Endodermal cell (in vitro differentiated cells): ENCODE results near the gene DSN1. TPM values are rescaled to one million over a fixed set of nuclear protein-coding genes. Genes with fewer than 3 reads are reported as not detected.

Source experiments
- DNase-seq: peaks from one replicate; pipeline ENCODE4 v3.0.0-alpha.2; 2017
- H3K27ac ChIP-seq: 2 replicates; pipeline ENCODE4 v1.5.1; 2013; ENCODE audit warnings: mild to moderate bottlenecking, low read depth, low read length, moderate library complexity
- H3K27me3 ChIP-seq: 2 replicates; pipeline ENCODE4 v1.6.1; 2013; ENCODE audit warnings: mild to moderate bottlenecking, low read length, moderate library complexity; ENCODE audit not compliant: insufficient read depth, control insufficient read depth, poor library complexity, severe bottlenecking
- H3K36me3 ChIP-seq: 2 replicates; pipeline ENCODE4 v1.7.0; 2013; ENCODE audit warnings: mild to moderate bottlenecking, low read length, moderate library complexity; ENCODE audit not compliant: control insufficient read depth, insufficient read depth
- H3K4me1 ChIP-seq: one replicate; pipeline ENCODE4 v1.7.0; 2013; ENCODE audit warnings: low read length; ENCODE audit not compliant: control insufficient read depth, insufficient read depth
- H3K4me3 ChIP-seq: 2 replicates; pipeline ENCODE4 v1.5.1; 2013; ENCODE audit warnings: mild to moderate bottlenecking, low read length, moderate library complexity
- H3K9ac ChIP-seq: 2 replicates; pipeline ENCODE4 v1.6.1; 2013; ENCODE audit warnings: mild to moderate bottlenecking, low read length, moderate library complexity; ENCODE audit not compliant: poor library complexity, severe bottlenecking; ENCODE audit errors: extremely low read depth
- H3K9me3 ChIP-seq: 2 replicates; pipeline ENCODE4 v1.6.1; 2013; ENCODE audit warnings: mild to moderate bottlenecking, low read length, moderate library complexity; ENCODE audit not compliant: control insufficient read depth
- H3K27ac Mint-ChIP-seq: 2 replicates; pipeline ENCODE4 v1.8.0; 2020; ENCODE audit warnings: mixed read lengths
- H3K27me3 Mint-ChIP-seq: 2 replicates; pipeline ENCODE4 v1.8.0; 2021; ENCODE audit warnings: mild to moderate bottlenecking, mixed read lengths; ENCODE audit not compliant: insufficient read depth
- H3K36me3 Mint-ChIP-seq: 2 replicates; pipeline ENCODE4 v1.8.0; 2020; ENCODE audit warnings: low read depth, mixed read lengths
- H3K4me1 Mint-ChIP-seq: 2 replicates; pipeline ENCODE4 v1.8.0; 2020; ENCODE audit warnings: mixed read lengths
- H3K4me3 Mint-ChIP-seq: 2 replicates; pipeline ENCODE4 v1.8.0; 2020; ENCODE audit warnings: mild to moderate bottlenecking, moderate library complexity, mixed read lengths
- H3K9me3 Mint-ChIP-seq: 2 replicates; pipeline ENCODE4 v1.8.0; 2020; ENCODE audit warnings: mild to moderate bottlenecking, mixed read lengths
- WGBS, 2 experiments: methylation state at CpG; one replicate each; pipeline versions ENCODE4 v1.1.5 to v1.1.7; 2013; ENCODE audit warnings: missing lambda C conversion rate in 2 of 2, mixed read lengths in 1 of 2; ENCODE audit not compliant: insufficient coverage in 1 of 2, insufficient read length in 1 of 2; 5-methylcytosine and 5-hydroxymethylcytosine counted together
- total RNA-seq, 2 donors: library from RNA; stranded (reverse); fragmentation: NEBNext Ultra II Directional in 1 of 2; extraction: Animal tissue kit (Norgen Biotek cat#: 25700) in 1 of 2; gene quantifications; 2 replicates in 1 of 2; 3 replicates in 1 of 2; pipeline ENCODE4 v1.2.1, GENCODE V29; 2021
- TF ChIP-seq, protein P1 (sequence below): fragments of 200-600 bp; sonication (generic); conservative IDR thresholded peaks from 2 replicates; pipeline ENCODE4 v1.5.0; 2021; ENCODE audit warnings: antibody characterized with exemption, mild to moderate bottlenecking

The DSN1 gene
- total RNA-seq, 2 donors from 2014 or later, result 21.4 to 32.4 TPM

DNA sequence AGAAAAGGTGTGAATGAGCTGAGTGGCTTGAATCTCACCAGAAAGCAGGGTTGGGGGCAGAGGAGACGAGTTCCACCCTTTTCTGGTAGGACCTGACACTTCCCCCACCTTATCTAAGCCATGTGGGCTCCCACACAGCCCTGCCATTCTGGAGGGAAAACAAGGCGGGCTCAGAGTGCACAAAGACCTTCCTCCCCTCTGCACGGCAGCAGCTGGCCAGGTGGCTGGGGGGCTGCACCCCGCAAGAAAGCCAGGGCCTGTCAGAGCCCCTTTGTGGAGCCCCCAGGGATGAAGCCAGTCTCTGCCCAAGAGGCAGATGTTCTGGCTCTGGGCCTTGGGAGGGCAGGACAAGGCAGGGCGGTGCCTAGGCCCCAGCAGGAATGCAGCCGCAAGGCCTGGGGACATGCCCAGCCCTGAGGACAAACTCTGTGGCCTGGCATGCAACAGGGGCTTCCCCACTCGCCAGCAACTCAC is 48.4 kb upstream of the DSN1 start:
- WGBS, 2 experiments, result 62 to 91% methylated on average over 5 to 7 of the region's 7 CpGs
- Mint-ChIP-seq H3K9me3 (no peaks in the 10 kb centered on the region), H3K4me1 (peaks cover 15% of the 10 kb centered on the region), H3K4me3 (no peak overlapping the region), H3K36me3 (peaks cover 45% of the 10 kb centered on the region), H3K27me3 (no peaks in the 10 kb centered on the region), H3K27ac (peak overlapping the region; percentile 78)
- H3K9me3 ChIP-seq, result no peaks in the 10 kb centered on the region
- H3K4me3 ChIP-seq, result no peak overlapping the region
- H3K27me3 ChIP-seq, result no peaks in the 10 kb centered on the region
- TF ChIP-seq, protein P1, sequence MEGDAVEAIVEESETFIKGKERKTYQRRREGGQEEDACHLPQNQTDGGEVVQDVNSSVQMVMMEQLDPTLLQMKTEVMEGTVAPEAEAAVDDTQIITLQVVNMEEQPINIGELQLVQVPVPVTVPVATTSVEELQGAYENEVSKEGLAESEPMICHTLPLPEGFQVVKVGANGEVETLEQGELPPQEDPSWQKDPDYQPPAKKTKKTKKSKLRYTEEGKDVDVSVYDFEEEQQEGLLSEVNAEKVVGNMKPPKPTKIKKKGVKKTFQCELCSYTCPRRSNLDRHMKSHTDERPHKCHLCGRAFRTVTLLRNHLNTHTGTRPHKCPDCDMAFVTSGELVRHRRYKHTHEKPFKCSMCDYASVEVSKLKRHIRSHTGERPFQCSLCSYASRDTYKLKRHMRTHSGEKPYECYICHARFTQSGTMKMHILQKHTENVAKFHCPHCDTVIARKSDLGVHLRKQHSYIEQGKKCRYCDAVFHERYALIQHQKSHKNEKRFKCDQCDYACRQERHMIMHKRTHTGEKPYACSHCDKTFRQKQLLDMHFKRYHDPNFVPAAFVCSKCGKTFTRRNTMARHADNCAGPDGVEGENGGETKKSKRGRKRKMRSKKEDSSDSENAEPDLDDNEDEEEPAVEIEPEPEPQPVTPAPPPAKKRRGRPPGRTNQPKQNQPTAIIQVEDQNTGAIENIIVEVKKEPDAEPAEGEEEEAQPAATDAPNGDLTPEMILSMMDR, result no peak
- H3K36me3 ChIP-seq, result peaks cover 37% of the 10 kb centered on the region
- no peak overlapping the region for H3K9ac ChIP-seq
- peak overlapping the region; percentile 16 for H3K27ac ChIP-seq
- H3K4me1 ChIP-seq, result peaks cover 5% of the 10 kb centered on the region
- peak; percentile 81 for DNase-seq

DNA sequence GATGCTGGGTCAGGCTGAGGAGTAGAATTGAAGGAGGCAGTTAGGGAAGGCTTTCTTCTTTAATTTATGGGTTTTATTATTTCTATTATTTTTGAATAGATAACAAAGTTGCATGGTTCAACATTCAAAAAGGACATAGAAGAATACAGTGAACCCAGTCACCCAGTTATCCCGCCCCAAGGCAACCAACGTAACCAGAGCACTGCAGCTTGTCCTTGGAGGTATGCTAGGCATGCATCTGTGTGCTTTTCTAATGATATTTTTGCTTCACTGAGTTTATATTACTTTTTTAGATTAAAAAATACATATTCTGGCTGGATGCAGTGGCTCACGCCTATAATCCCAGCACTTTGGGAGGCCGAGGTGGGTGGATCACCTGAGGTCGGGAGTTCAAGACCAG is 47.4 kb upstream of the DSN1 start:
- Histone ChIP-seq H3K27me3 (no peaks in the 10 kb centered on the region), H3K36me3 (peaks cover 40% of the 10 kb centered on the region), H3K4me3 (no peak overlapping the region), H3K9me3 (no peaks in the 10 kb centered on the region), H3K4me1 (peaks cover 5% of the 10 kb centered on the region), H3K9ac (no peak overlapping the region), H3K27ac (no peak overlapping the region)
- Mint-ChIP-seq H3K27ac (no peak overlapping the region), H3K36me3 (peaks cover 48% of the 10 kb centered on the region), H3K4me3 (no peak overlapping the region), H3K9me3 (no peaks in the 10 kb centered on the region), H3K27me3 (no peaks in the 10 kb centered on the region), H3K4me1 (peaks cover 15% of the 10 kb centered on the region)
- no peak for DNase-seq
- TF ChIP-seq, protein P1, result no peak
- WGBS, 2 experiments, result 88 to 100% methylated on average over 2 to 5 of the region's 5 CpGs

DNA sequence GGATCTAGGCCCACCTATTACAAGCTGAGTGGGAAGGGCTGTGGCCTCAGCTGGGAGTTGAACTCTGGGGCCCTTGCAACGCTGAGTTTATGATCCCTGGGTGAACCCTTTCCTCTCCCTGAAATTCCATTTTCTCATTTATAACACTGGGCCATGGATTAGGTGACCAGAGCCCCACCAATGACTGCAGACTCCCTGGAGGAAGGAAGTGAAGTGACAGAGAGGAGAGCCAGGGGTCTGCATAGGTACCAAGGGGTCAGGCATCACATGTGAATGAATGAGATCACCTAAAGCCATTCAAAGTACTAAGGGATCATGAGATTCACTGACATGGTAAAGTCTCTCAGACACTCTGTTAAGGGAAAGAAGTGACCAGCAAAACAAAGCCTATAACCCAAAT is 46.5 kb upstream of the DSN1 start:
- Mint-ChIP-seq H3K4me3 (no peak overlapping the region), H3K4me1 (peaks cover 15% of the 10 kb centered on the region), H3K9me3 (no peaks in the 10 kb centered on the region), H3K27ac (peak overlapping the region; percentile 81), H3K27me3 (no peaks in the 10 kb centered on the region), H3K36me3 (peaks cover 46% of the 10 kb centered on the region)
- H3K9me3 ChIP-seq, result no peaks in the 10 kb centered on the region
- H3K4me1 ChIP-seq, result peaks cover 5% of the 10 kb centered on the region
- no peak overlapping the region for H3K9ac ChIP-seq
- H3K27me3 ChIP-seq, result no peaks in the 10 kb centered on the region
- peak overlapping the region; percentile 80 for H3K27ac ChIP-seq
- TF ChIP-seq, protein P1, result no peak
- DNase-seq, result no peak
- 65% methylated on average over 1 of the region's 1 CpG; no CpG with 5 or more reads in 1 of the 2 experiments for WGBS, 2 experiments
- peaks cover 37% of the 10 kb centered on the region for H3K36me3 ChIP-seq
- no peak overlapping the region for H3K4me3 ChIP-seq
